HG03159 (cell line): ENCODE data around the gene PPP2R5E.

Experiments used
- ATAC-seq: cut with Tn5 transposase; IDR thresholded peaks from one replicate; pipeline ENCODE4 v1.9.1; 2021; ENCODE audit warnings: mild to moderate bottlenecking, moderate library complexity; ENCODE audit not compliant: unreplicated experiment

The PPP2R5E gene

GRCh38 chr14:63435838-63436237 lies 107.3 kb downstream of the PPP2R5E start:
- ATAC-seq: no peak

GRCh38 chr14:63435204-63435603 lies 108.0 kb downstream of the PPP2R5E start:
- no peak for ATAC-seq

GRCh38 chr14:63432888-63433552 lies 110.2 kb downstream of the PPP2R5E start:
- no peak for ATAC-seq

- no peak for ATAC-seq
Measured at GRCh38 chr14:63432228-63432627, 110.9 kb downstream of the PPP2R5E start.

GRCh38 chr14:63431466-63431865 lies 111.7 kb downstream of the PPP2R5E start:
- ATAC-seq: no peak

- ATAC-seq: no peak
Measured at GRCh38 chr14:63428486-63428885, 114.7 kb downstream of the PPP2R5E start.

- ATAC-seq: no peak
Measured at GRCh38 chr14:63426838-63427352, 116.3 kb downstream of the PPP2R5E start.

- ATAC-seq: no peak
Measured at GRCh38 chr14:63423889-63424288, 119.3 kb downstream of the PPP2R5E start.

GRCh38 chr14:63423381-63423780 lies 119.8 kb downstream of the PPP2R5E start:
- no peak for ATAC-seq

- no peak for ATAC-seq
Measured at GRCh38 chr14:63421919-63422318, 121.3 kb downstream of the PPP2R5E start.

GRCh38 chr14:63421226-63421625 lies 122.0 kb downstream of the PPP2R5E start:
- ATAC-seq: no peak

- ATAC-seq: no peak
Measured at GRCh38 chr14:63418020-63418419, 125.2 kb downstream of the PPP2R5E start.

- ATAC-seq: no peak
Measured at GRCh38 chr14:63413009-63413408, 130.2 kb downstream of the PPP2R5E start.

- no peak for ATAC-seq
Measured at GRCh38 chr14:63406333-63406732, 136.8 kb downstream of the PPP2R5E start.

- ATAC-seq: no peak
Measured at GRCh38 chr14:63405715-63406114, 137.5 kb downstream of the PPP2R5E start.

GRCh38 chr14:63404906-63405305 lies 138.3 kb downstream of the PPP2R5E start:
- no peak for ATAC-seq

- no peak for ATAC-seq
Measured at GRCh38 chr14:63401646-63402045, 141.5 kb downstream of the PPP2R5E start.

GRCh38 chr14:63398952-63399351 lies 144.2 kb downstream of the PPP2R5E start:
- no peak for ATAC-seq

GRCh38 chr14:63394841-63395240 lies 148.3 kb downstream of the PPP2R5E start:
- ATAC-seq: no peak

- ATAC-seq: no peak
Measured at GRCh38 chr14:63394432-63394831, 148.7 kb downstream of the PPP2R5E start.

- ATAC-seq: no peak
Measured at GRCh38 chr14:63393012-63393411, 150.2 kb downstream of the PPP2R5E start.

- no peak for ATAC-seq
Measured at GRCh38 chr14:63392236-63392635, 150.9 kb downstream of the PPP2R5E start.
